B cell (primary cell): Measurements from ENCODE around the gene RELL2. TPM values are rescaled to one million over a fixed set of nuclear protein-coding genes. Genes with fewer than 3 reads are reported as not detected.
"Not testable (repeated sequence)": the region's sequence is repeated elsewhere in the genome, so short reads cannot be mapped to it uniquely, and the experiment has no call there.

Source experiments
- ATAC-seq: fragments of 200-7000 bp; cut with Tn5 transposase; one replicate; pipeline ENCODE4 v1.10.0; 2021; ENCODE audit warnings: low read depth, mild to moderate bottlenecking, moderate number of reproducible peaks, moderate library complexity
- CTCF ChIA-PET: fragments of 350-600 bp; sonication (Branson Sonifier 250); formaldehyde crosslinking; loops from one replicate; lab custom pipeline; 2021; ENCODE audit warnings: antibody characterized with exemption, inconsistent platforms; lab: Charles Lee
- POLR2A ChIA-PET: fragments of 350-600 bp; sonication (Branson Sonifier 250); formaldehyde crosslinking; loops from one replicate; lab custom pipeline; 2021; ENCODE audit warnings: antibody characterized with exemption; lab: Charles Lee
- DNase-seq: peaks from one replicate; pipeline ENCODE4 v3.0.0; 2013
- H2AFZ ChIP-seq: 2 replicates; pipeline ENCODE4 v1.6.1; 2012; ENCODE audit warnings: mild to moderate bottlenecking, low read depth, low read length; ENCODE audit not compliant: insufficient read depth, poor library complexity, severe bottlenecking
- H3K27ac ChIP-seq, 2 donors: 1 replicate in 1 of 2; 2 replicates in 1 of 2; pipeline ENCODE4 v1.5.1; 2012 to 2013; ENCODE audit warnings: low read length in 2 of 2, mild to moderate bottlenecking in 2 of 2, moderate library complexity in 1 of 2
- H3K27me3 ChIP-seq, 4 experiments: fragments of 200-600 bp in 1 of 4; sonication (generic) in 1 of 4; replicated peaks in 1 of 4; 1 replicate in 2 of 4; 2 replicates in 2 of 4; pipeline versions ENCODE4 v1.6.1 to v1.7.0; 2013 to 2016; ENCODE audit warnings: low read length in 3 of 4, mild to moderate bottlenecking in 2 of 4, mixed read lengths in 1 of 4, moderate library complexity in 1 of 4; ENCODE audit not compliant: insufficient read depth in 4 of 4, control insufficient read depth in 3 of 4; ENCODE audit errors: control extremely low read depth in 1 of 4
- H3K36me3 ChIP-seq, 2 experiments: replicated peaks in 1 of 2; 1 replicate in 1 of 2; 2 replicates in 1 of 2; pipeline versions ENCODE4 v1.6.1 to v1.7.1; 2013; ENCODE audit warnings: low read length in 1 of 2; ENCODE audit not compliant: insufficient read depth in 2 of 2, control insufficient read depth in 1 of 2; ENCODE audit errors: control extremely low read depth in 1 of 2, extremely low read depth in 1 of 2
- H3K4me1 ChIP-seq, 2 donors: fragments of 200-600 bp in 1 of 2; sonication (generic) in 1 of 2; 1 replicate in 1 of 2; 2 replicates in 1 of 2; pipeline versions ENCODE4 v1.5.1 to v1.6.1; 2013 to 2017; ENCODE audit warnings: low read length in 2 of 2; ENCODE audit not compliant: control insufficient read depth in 2 of 2, insufficient read depth in 2 of 2
- H3K4me2 ChIP-seq: replicated peaks from 2 replicates; pipeline ENCODE3; 2012; ENCODE audit warnings: mild to moderate bottlenecking, low read depth, low read length; ENCODE audit not compliant: poor library complexity, severe bottlenecking
- H3K4me3 ChIP-seq, 5 experiments: fragments of 200-600 bp in 1 of 5; sonication (generic) in 1 of 5; 1 replicate in 3 of 5; 2 replicates in 2 of 5; pipeline versions ENCODE4 v1.5.1 to v1.7.0; 2011 to 2016; ENCODE audit warnings: low read length in 4 of 5, mild to moderate bottlenecking in 4 of 5, low read depth in 2 of 5, control low read depth in 1 of 5, moderate library complexity in 1 of 5; ENCODE audit not compliant: insufficient read depth in 1 of 5; ENCODE audit errors: control extremely low read depth in 1 of 5, extremely low read depth in 1 of 5
- H3K79me2 ChIP-seq: fragments of 200-600 bp; sonication (generic); one replicate; pipeline ENCODE4 v1.6.0; 2016; ENCODE audit warnings: low read length; ENCODE audit not compliant: control insufficient read depth, insufficient read depth
- H3K9ac ChIP-seq: fragments of 200-600 bp; sonication (generic); 2 replicates; pipeline ENCODE4 v1.6.1; 2017; ENCODE audit warnings: mild to moderate bottlenecking, low read length, moderate library complexity
- H3K9me3 ChIP-seq, 3 donors: one replicate each; pipeline versions ENCODE4 v1.6.1 to v1.7.1; 2013; ENCODE audit warnings: low read length in 2 of 3; ENCODE audit not compliant: control insufficient read depth in 2 of 3, insufficient read depth in 1 of 3; ENCODE audit errors: control extremely low read depth in 1 of 3
- H4K20me1 ChIP-seq: 2 replicates; pipeline ENCODE4 v1.6.0; 2012; ENCODE audit warnings: mild to moderate bottlenecking, low read length; ENCODE audit not compliant: insufficient read depth, control insufficient read depth, poor library complexity, severe bottlenecking
- H3K27ac Mint-ChIP-seq: one replicate; pipeline ENCODE4 v1.8.0; 2021; ENCODE audit warnings: mixed read lengths
- H3K27me3 Mint-ChIP-seq: one replicate; pipeline ENCODE4 v1.8.0; 2021; ENCODE audit warnings: mixed read lengths
- H3K4me1 Mint-ChIP-seq: one replicate; pipeline ENCODE4 v1.8.0; 2021; ENCODE audit warnings: mixed read lengths
- H3K4me3 Mint-ChIP-seq: one replicate; pipeline ENCODE4 v1.8.0; 2021; ENCODE audit warnings: mixed read lengths
- H3K9me3 Mint-ChIP-seq: one replicate; pipeline ENCODE4 v1.8.0; 2022; ENCODE audit warnings: mixed read lengths; ENCODE audit not compliant: insufficient read depth
- EZH2 ChIP-seq: IDR thresholded peaks from 2 replicates; pipeline ENCODE4 v1.6.1; 2012; ENCODE audit warnings: borderline replicate concordance, low read depth, mild to moderate bottlenecking, moderate library complexity, low read length; ENCODE audit not compliant: insufficient read depth, poor library complexity, severe bottlenecking
- WGBS: methylation state at CpG from one replicate; pipeline ENCODE4 v1.1.5; 2013; ENCODE audit warnings: missing lambda C conversion rate; ENCODE audit not compliant: insufficient coverage; 5-methylcytosine and 5-hydroxymethylcytosine counted together
- intact Hi-C: fragments of 100-400 bp; cut with micrococcal nuclease; formaldehyde crosslinking; loops from one replicate; pipeline ENCODE4 v1.10.0; 2022
- polyA plus RNA-seq: library from polyadenylated mRNA; depleted of rRNA; stranded (reverse); fragments of >200 nt; gene quantifications from 2 replicates; pipeline ENCODE4 v1.2.3, GENCODE V29; 2012
- total RNA-seq, 2 donors: library from RNA; stranded (reverse); fragments of 120-200 nt in 1 of 2; gene quantifications; 1 replicate in 1 of 2; 2 replicates in 1 of 2; pipeline versions ENCODE4 v1.2.3 to v1.2.4, GENCODE V29; 2013 to 2022
- TF ChIP-seq, protein P1 (sequence below): fragments of 200-600 bp; IDR thresholded peaks from one replicate; pipeline ENCODE4 v1.8.0; 2022; ENCODE audit warnings: antibody characterized with exemption, mild to moderate bottlenecking

Gene RELL2
- total and polyA plus RNA-seq, 2 donors (not counting 1 experiment from before 2014, with no cell fraction given), result 12.1 to 48.9 TPM

DNA sequence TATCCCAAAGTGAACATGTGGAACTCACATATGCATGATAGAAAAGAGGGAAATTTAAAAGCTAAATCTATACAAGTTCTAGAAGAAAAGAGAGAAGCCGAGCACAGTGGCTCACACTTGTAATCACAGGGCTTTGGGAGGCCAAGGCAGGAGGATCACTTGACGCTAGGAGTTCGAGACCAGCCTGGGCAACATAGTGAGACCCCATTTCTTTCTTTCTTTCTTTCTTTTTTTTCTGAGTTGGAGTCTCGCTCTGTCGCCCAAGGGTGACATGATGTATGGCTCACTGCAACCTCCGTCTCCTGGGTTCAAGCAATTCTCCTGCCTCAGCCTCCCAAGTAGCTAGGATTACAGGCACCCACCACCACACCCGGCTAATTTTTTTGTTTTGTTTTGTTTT is 26.9 kb upstream of the RELL2 start:
- H3K27me3 Mint-ChIP-seq, intact Hi-C loops, H3K9me3 Mint-ChIP-seq, H3K9ac ChIP-seq, H3K4me3 Mint-ChIP-seq, H3K36me3 ChIP-seq, H3K4me3 ChIP-seq, ATAC-seq, H2AFZ ChIP-seq, DNase-seq, H3K9me3 ChIP-seq, H3K27me3 ChIP-seq, H4K20me1 ChIP-seq, POLR2A ChIA-PET, H3K4me2 ChIP-seq: not testable (repeated sequence)
- 100% methylated on average over 4 of the region's 7 CpGs for WGBS
- Mint-ChIP-seq H3K27ac (peak overlapping the region; percentile 50), H3K4me1 (peaks cover 69% of the 10 kb centered on the region)
- Histone ChIP-seq H3K27ac (peak overlapping the region in 1 of 2 donors; percentile 84), H3K79me2 (peaks cover 89% of the 10 kb centered on the region), H3K4me1 (peaks cover 35 to 68% of the 10 kb centered on the region in 2 donors)
- CTCF ChIA-PET, result interaction anchor here (1.6 to 28.1 kb wide), 3 partner anchors 9 to 21 kb away, joined by 3 to 760 read pairs (median 8); partner anchors contain the start of gene DIAPH1

DNA sequence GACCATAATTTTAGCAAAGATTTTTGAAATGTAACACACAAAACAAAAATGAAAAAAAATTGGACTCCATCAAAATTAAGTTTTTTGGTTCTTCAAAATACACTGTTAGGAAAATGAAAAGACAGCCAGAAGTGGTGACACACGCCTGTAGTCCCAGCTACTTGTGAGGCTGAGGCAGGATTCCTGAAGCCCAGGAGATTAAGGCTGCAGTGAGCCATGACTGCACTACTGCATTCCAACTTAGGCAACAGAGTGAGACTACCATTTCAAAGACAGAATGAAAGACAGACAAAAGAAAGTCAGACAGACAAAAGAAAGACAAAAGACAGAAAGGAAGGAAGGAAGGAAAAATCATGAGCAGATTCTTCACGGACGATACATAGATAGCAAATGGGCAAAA is 25.5 kb upstream of the RELL2 start:
- POLR2A ChIA-PET, result no interaction called here
- Mint-ChIP-seq H3K4me3 (no peak overlapping the region), H3K27ac (peak overlapping the region; percentile 27), H3K4me1 (peaks cover 68% of the 10 kb centered on the region), H3K9me3 (no peaks in the 10 kb centered on the region), H3K27me3 (no peaks in the 10 kb centered on the region)
- peaks cover 30 to 62% of the 10 kb centered on the region in 2 donors for H3K4me1 ChIP-seq
- peaks cover 0 to 2% of the 10 kb centered on the region in 2 experiments for H3K36me3 ChIP-seq
- WGBS, result 86% methylated on average over 1 of the region's 3 CpGs
- H3K9me3 ChIP-seq, result peaks cover 0 to 4% (median 0%) of the 10 kb centered on the region in 3 donors
- no peak for DNase-seq
- intact Hi-C loops, result no loop called here
- TF ChIP-seq, protein P1, sequence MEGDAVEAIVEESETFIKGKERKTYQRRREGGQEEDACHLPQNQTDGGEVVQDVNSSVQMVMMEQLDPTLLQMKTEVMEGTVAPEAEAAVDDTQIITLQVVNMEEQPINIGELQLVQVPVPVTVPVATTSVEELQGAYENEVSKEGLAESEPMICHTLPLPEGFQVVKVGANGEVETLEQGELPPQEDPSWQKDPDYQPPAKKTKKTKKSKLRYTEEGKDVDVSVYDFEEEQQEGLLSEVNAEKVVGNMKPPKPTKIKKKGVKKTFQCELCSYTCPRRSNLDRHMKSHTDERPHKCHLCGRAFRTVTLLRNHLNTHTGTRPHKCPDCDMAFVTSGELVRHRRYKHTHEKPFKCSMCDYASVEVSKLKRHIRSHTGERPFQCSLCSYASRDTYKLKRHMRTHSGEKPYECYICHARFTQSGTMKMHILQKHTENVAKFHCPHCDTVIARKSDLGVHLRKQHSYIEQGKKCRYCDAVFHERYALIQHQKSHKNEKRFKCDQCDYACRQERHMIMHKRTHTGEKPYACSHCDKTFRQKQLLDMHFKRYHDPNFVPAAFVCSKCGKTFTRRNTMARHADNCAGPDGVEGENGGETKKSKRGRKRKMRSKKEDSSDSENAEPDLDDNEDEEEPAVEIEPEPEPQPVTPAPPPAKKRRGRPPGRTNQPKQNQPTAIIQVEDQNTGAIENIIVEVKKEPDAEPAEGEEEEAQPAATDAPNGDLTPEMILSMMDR, result no peak
- TF ChIP-seq EZH2, result no peak
- no peak overlapping the region for H3K4me2 ChIP-seq
- H2AFZ ChIP-seq, result no peak overlapping the region
- no peak for ATAC-seq
- no peak overlapping the region for H3K4me3 ChIP-seq
- H3K79me2 ChIP-seq, result peaks cover 94% of the 10 kb centered on the region
- CTCF ChIA-PET, result interaction anchor here (1.6 to 28.1 kb wide), 2 partner anchors 14 to 22 kb away, joined by 5 to 760 read pairs; no protein-coding TSS in a partner anchor
- H4K20me1 ChIP-seq, result peaks cover 12% of the 10 kb centered on the region
- no peaks in the 10 kb centered on the region for H3K27me3 ChIP-seq
- H3K27ac ChIP-seq, result no peak overlapping the region
- no peak overlapping the region for H3K9ac ChIP-seq
